HFFc6 (cell line): Measurements from ENCODE around the gene IL36A. TPM values are rescaled to one million over a fixed set of nuclear protein-coding genes. Genes with fewer than 3 reads are reported as not detected.

ENCODE experiments used
- DNase-seq: peaks from one replicate; pipeline ENCODE4 v3.0.0-alpha.2; 2018
- H3K27ac Mint-ChIP-seq: 2 replicates; pipeline ENCODE4 v1.8.0; 2020; ENCODE audit warnings: mild to moderate bottlenecking, mixed read lengths
- H3K27me3 Mint-ChIP-seq: 2 replicates; pipeline ENCODE4 v1.8.0; 2021; ENCODE audit warnings: mild to moderate bottlenecking, moderate library complexity, mixed read lengths; ENCODE audit not compliant: insufficient read depth
- H3K36me3 Mint-ChIP-seq: 2 replicates; pipeline ENCODE4 v1.8.0; 2021; ENCODE audit warnings: low read depth, mixed read lengths
- H3K4me1 Mint-ChIP-seq: 2 replicates; pipeline ENCODE4 v1.8.0; 2020; ENCODE audit warnings: low read depth, mixed read lengths
- H3K4me3 Mint-ChIP-seq: 2 replicates; pipeline ENCODE4 v1.8.0; 2020; ENCODE audit warnings: mild to moderate bottlenecking, moderate library complexity, mixed read lengths
- H3K9me3 Mint-ChIP-seq: 2 replicates; pipeline ENCODE4 v1.8.0; 2020; ENCODE audit warnings: mild to moderate bottlenecking, mixed read lengths
- CTCF ChIP-seq: fragments of 200-600 bp; sonication (generic); IDR thresholded peaks from 2 replicates; pipeline ENCODE4 v1.5.0; 2021; ENCODE audit warnings: antibody characterized with exemption, mild to moderate bottlenecking
- total RNA-seq, 6 experiments: library from RNA; stranded (reverse); fragmentation: NEBNext Ultra II Directional; extraction: Animal tissue kit (Norgen Biotek cat#: 25700); gene quantifications; 2 replicates in 1 of 6; 3 replicates in 5 of 6; pipeline ENCODE4 v1.2.3, GENCODE V29; 2021

IL36A gene
- total RNA-seq, 6 experiments from 2014 or later = not detected

DNA sequence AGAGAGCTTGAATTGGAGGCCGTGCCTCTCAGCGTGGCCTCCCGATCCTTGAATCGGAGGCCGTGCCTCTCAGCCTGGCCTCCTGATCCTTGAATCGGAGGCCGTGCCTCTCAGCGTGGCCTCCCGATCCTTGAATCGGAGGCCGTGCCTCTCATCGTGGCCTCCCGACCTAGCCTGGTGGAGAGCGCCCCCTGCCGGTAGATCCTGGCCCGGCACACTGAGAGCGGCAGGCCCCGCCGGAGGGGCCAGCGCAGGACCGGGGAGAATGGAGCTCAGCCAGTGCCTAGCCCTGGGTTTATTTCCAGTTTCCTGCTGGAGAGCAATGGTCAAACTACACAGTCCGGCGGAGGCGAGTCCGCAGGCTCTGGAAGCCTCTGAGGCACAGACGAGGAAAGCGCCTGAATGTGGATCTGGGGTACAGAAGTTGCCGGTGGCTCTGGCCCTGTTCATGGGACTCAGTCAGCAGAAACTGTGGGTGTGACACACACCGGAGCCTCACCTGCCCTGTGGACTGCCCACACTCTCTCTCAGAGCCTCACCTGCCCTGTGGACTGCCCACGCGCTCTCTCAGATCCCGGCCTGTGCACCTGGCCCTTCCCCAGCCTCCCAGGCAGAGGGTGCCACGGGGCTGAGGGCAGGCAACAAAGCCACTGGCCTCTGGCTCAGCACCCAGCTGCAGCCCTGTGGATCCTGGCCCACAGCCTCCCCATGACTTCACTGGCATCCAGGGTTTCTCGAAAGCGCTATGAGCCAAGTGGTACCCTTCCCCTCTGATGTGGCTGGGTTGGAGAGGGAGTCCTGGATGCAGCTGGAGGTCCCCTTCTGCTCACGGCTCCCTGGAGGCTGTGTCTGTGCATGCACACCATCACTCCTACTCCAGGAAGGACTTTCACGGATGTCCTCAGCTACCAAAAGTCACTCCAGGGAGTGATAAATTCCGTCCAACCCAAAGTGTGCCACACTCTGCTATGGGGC lies 45.9 kb downstream of the IL36A start:
- H3K27me3 Mint-ChIP-seq = peaks cover 13% of the 10 kb centered on the region
- H3K4me3 Mint-ChIP-seq = no peak overlapping the region
- no peak overlapping the region for H3K27ac Mint-ChIP-seq

DNA sequence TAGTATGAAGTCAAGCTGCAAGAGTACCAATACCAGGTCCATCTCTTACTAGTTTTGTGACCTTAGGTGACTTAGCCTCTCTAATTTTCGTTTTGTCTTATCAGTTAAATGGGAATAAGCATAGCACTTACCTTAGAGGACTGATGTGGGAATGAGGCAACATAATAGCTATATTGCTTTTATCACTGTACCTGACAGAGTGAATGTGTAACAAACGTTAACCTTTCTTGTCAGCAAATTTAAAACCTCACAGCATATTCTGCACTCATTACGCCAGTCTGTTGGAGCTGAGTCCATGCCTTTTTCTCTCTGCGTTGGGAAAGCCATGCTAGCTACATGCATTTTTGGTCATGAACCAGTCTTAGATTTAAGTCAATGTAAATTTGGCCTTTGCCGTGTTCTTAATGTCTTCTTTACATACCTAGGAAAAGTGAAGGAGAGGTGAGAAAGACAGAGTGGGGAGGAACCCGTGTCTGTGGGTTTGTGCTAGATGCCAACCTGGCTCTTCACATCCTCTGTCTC lies 47.2 kb downstream of the IL36A start, which contains the start of gene IL36B:
IL36B (minus strand) TSS at position 472 of the 522 bp plus-strand sequence.
- peaks cover 9% of the 10 kb centered on the region for H3K27me3 Mint-ChIP-seq
- no peaks in the 10 kb centered on the region for H3K4me1 Mint-ChIP-seq
- no peak within 1 kb of the TSS for H3K4me3 Mint-ChIP-seq
- TF ChIP-seq CTCF = no peak
- DNase-seq = no peak
- peaks cover 9% of the 10 kb centered on the region for H3K36me3 Mint-ChIP-seq
- no peak within 1 kb of the TSS for H3K27ac Mint-ChIP-seq
- H3K9me3 Mint-ChIP-seq = peaks cover 27% of the 10 kb centered on the region

More for the DNA sequence above, 45.9 kb downstream of the IL36A start:
- DNase-seq = no peak
- peak; percentile 27; the same call in 1 of the 2 replicates for TF ChIP-seq CTCF
- peaks cover 9% of the 10 kb centered on the region for H3K36me3 Mint-ChIP-seq
- peaks cover 25% of the 10 kb centered on the region for H3K9me3 Mint-ChIP-seq
- no peaks in the 10 kb centered on the region for H3K4me1 Mint-ChIP-seq

GRCh38 chr2:113053666-113054065 lies 48.4 kb downstream of the IL36A start:
- no peak for TF ChIP-seq CTCF
- no peak overlapping the region for H3K27ac Mint-ChIP-seq
- H3K4me3 Mint-ChIP-seq = no peak overlapping the region
- peaks cover 27% of the 10 kb centered on the region for H3K9me3 Mint-ChIP-seq
- H3K36me3 Mint-ChIP-seq = peaks cover 9% of the 10 kb centered on the region
- H3K4me1 Mint-ChIP-seq = no peaks in the 10 kb centered on the region
- peaks cover 9% of the 10 kb centered on the region for H3K27me3 Mint-ChIP-seq
- DNase-seq = no peak

- H3K27ac Mint-ChIP-seq = no peak overlapping the region
- H3K9me3 Mint-ChIP-seq = peaks cover 27% of the 10 kb centered on the region
- no peak overlapping the region for H3K4me3 Mint-ChIP-seq
- no peaks in the 10 kb centered on the region for H3K4me1 Mint-ChIP-seq
- peaks cover 12% of the 10 kb centered on the region for H3K27me3 Mint-ChIP-seq
- H3K36me3 Mint-ChIP-seq = peaks cover 9% of the 10 kb centered on the region
- DNase-seq = no peak
- TF ChIP-seq CTCF = no peak
Measured at GRCh38 chr2:113054066-113054465, 48.8 kb downstream of the IL36A start.

DNA sequence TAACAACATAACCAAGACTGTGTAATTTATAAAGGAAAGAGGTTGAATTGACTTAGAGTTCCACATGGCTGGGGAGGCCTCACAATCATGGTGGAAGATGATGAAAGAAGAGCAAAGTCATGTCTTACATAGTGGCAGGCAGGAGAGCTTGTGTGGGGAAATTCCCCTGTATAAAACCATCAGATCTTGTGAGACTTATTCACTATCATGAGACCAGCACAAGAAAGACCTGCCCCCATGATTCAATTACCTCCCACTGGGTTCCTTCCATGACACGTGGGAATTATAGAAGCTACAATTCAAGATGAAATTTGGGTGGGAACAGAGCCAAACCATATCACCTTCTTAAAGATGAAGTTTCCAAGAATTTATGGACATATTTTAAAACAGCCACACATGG lies 51.3 kb downstream of the IL36A start:
- Mint-ChIP-seq H3K9me3 (peaks cover 27% of the 10 kb centered on the region), H3K36me3 (peaks cover 9% of the 10 kb centered on the region), H3K27ac (no peak overlapping the region), H3K4me1 (no peaks in the 10 kb centered on the region), H3K27me3 (peaks cover 23% of the 10 kb centered on the region), H3K4me3 (no peak overlapping the region)
- no peak for TF ChIP-seq CTCF
- no peak for DNase-seq
